ENCODE results near the gene ARL16. TPM values are rescaled to one million over a fixed set of nuclear protein-coding genes. Genes with fewer than 3 reads are reported as not detected.

Gene ARL16
- total and polyA plus RNA-seq, 12 donors, result 18.5 to 105 (median 31.7) TPM

GRCh38 chr17:81700353-81701287, 17.0 kb upstream of the ARL16 start:
- Histone ChIP-seq H3K4me3 (no peak overlapping the region), H3K9me3 (replicated peaks in 1 of 3) (no peaks in the 10 kb centered on the region), H3K4me1 (replicated peaks in 1 of 2) (peaks cover 19 to 27% of the 10 kb centered on the region in 2 donors), H3K27ac (no peak overlapping the region), H3K27me3 (no peaks in the 10 kb centered on the region), H3K36me3 (replicated peaks in 1 of 2) (peaks cover 0 to 63% of the 10 kb centered on the region in 2 donors)
- intact Hi-C loops (cut with DNase I), result no loop called here
- 81 to 89% (median 85%) methylated on average over 15 to 25 of the region's 25 CpGs for WGBS, 4 donors
- no peak for DNase-seq
- TF ChIP-seq CTCF (IDR thresholded peaks at IDR 0.05) (no peak), POLR2A (IDR thresholded peaks at IDR 0.05) (no peak)

- Histone ChIP-seq H3K4me3 (no peak overlapping the region), H3K36me3 (replicated peaks in 1 of 2) (peaks cover 0 to 91% of the 10 kb centered on the region in 2 donors), H3K4me1 (replicated peaks in 1 of 2) (peaks cover 12 to 17% of the 10 kb centered on the region in 2 donors), H3K27me3 (no peaks in the 10 kb centered on the region), H3K27ac (no peak overlapping the region), H3K9me3 (replicated peaks in 1 of 3) (no peaks in the 10 kb centered on the region)
- 83 to 92% (median 90%) methylated on average over 20 to 25 of the region's 25 CpGs for WGBS, 4 donors
- TF ChIP-seq POLR2A (IDR thresholded peaks at IDR 0.05) (no peak), CTCF (IDR thresholded peaks at IDR 0.05) (no peak)
- intact Hi-C loops (cut with DNase I), result no loop called here
- DNase-seq, result no peak
Observed at GRCh38 chr17:81697261-81698044, 13.9 kb upstream of the ARL16 start.

GRCh38 chr17:81696218-81696941, 12.8 kb upstream of the ARL16 start:
- WGBS, 4 donors, result 93 to 95% (median 95%) methylated on average over 29 to 40 of the region's 40 CpGs
- peaks cover 0 to 96% of the 10 kb centered on the region in 2 donors for H3K36me3 ChIP-seq (replicated peaks in 1 of 2)

More at GRCh38 chr17:81696218-81696941, 12.8 kb upstream of the ARL16 start:
- intact Hi-C loops (cut with DNase I), result no loop called here
- TF ChIP-seq CTCF (IDR thresholded peaks at IDR 0.05) (no peak), POLR2A (IDR thresholded peaks at IDR 0.05) (no peak)
- Histone ChIP-seq H3K9me3 (replicated peaks in 1 of 3) (no peaks in the 10 kb centered on the region), H3K4me3 (no peak overlapping the region), H3K27ac (no peak overlapping the region), H3K4me1 (replicated peaks in 1 of 2) (peaks cover 1 to 7% of the 10 kb centered on the region in 2 donors), H3K27me3 (no peaks in the 10 kb centered on the region)
- DNase-seq, result no peak
